Measurements from ENCODE around the gene SLC26A2.

Gene SLC26A2

GRCh38 chr5:149960272-149961185, at the start of gene SLC26A2:
Gene SLC26A2 (plus strand): TSS chr5:149960758. CDS start chr5:149977653, 16,895 bp downstream.
- DNase-seq (ENCODE audit: low read depth, low spot score), result peak; percentile 84

DNA sequence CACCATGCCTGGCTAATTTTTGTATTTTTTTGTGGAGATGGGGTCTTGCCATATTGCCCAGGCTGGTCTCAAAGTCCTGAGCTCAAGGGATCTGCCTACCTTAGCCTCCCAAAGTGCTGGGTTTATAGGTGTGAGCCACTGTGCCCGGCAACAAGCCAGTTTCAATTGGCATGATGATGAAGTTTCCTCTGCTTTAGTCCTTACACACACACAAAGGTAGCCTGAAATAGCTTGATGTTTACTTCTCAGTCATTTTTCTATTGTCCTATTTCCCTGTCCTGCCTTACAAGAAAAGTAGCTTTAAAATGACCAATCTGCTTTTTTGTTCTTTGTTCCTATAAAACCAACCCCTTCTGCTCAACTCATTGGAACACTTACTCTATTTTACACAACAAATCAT, 49.5 kb upstream of the SLC26A2 start:
- DNase-seq (ENCODE audit: low read depth, low spot score), result no peak

DNA sequence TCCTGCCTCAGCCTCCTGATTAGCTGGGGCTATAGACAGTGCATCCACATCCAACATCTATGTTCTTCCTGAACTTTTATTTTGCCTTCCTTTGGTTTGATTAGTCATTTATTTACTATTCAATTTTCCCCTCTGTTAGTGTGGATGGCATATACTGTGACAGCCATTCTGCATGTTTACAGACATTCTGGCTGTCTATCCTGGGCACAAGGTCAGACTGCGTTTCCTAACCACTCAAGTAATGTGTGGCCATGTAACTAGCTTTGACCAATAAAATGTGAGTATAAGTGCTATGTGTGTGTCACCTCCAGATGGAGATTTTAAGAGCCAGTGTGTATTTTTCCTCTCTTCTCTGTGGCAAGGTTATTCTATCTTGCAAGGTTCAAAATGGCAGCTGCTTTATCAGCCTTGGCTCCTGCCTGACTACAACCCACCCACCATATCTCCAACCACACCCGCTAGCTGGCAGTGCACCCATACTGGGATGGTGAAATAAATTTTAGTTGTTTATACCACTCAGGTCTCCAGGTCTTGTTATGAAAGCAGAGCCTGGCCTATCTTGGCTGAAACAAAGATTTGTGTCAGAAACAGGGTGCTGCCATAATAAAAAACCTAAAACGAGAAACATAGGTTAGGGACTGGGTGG, 48.2 kb upstream of the SLC26A2 start:
- no peak for DNase-seq (ENCODE audit: low read depth, low spot score)

- DNase-seq (ENCODE audit: low read depth, low spot score), result no peak
Observed at GRCh38 chr5:149913436-149914419, 46.8 kb upstream of the SLC26A2 start.

GRCh38 chr5:149915392-149916260, 44.9 kb upstream of the SLC26A2 start:
- no peak for DNase-seq (ENCODE audit: low read depth, low spot score)

DNA sequence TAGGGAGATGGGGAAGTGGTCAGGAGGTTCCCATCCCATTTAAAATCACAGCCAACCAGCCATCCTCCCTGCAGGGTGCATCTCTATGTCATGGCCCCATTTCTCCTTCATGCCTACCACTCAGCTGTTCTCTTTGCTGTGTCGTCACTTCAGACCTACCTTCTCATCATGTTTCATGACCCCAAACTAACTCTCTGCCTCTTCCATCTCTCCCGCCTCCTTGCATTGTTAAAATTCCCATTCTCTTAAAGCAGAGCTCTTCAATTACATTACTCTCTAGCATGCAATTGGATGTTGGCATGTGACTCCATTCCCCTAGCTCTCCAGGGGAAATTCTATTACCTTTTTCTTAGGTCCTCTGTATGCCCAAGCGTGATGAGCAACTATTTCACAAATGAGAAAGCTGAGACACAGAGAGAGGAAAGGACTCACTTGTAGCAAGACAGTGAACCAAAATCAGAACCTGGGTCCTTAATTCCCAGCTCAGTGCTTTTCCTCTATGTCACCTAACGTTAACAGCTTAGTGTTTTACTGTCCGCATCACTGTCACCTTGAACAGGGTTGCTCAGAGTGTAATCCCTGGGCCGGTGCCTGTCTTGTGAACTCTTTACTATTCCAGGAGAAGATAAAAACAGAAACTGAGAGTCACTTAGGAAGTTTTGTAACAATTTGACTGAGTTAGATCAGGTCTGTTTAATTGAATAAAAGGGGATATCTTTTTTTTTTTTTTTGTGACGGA, 44.1 kb upstream of the SLC26A2 start:
- DNase-seq (ENCODE audit: low read depth, low spot score), result no peak

- DNase-seq (ENCODE audit: low read depth, low spot score), result no peak
Observed at GRCh38 chr5:149917073-149917676, 43.4 kb upstream of the SLC26A2 start.

DNA sequence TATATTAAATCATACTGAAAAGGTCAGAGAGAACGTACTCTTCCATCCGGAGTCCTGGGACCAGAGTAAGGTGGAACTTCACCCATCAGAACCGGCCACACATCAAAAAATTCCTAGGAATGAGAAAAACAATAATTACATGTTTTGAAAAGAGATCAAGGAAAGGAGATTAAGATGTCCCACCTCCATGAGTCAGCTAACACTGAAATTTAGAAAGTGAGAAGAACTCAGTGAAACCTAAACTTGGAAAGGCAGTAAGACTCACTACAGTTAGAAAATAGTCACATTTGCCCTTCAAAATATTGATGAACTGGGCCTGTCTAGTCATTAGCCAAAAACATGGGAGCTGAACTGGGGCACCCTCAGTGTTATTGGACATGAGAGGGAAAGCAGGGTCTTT, 39.0 kb upstream of the SLC26A2 start:
- no peak for DNase-seq (ENCODE audit: low read depth, low spot score)

DNA sequence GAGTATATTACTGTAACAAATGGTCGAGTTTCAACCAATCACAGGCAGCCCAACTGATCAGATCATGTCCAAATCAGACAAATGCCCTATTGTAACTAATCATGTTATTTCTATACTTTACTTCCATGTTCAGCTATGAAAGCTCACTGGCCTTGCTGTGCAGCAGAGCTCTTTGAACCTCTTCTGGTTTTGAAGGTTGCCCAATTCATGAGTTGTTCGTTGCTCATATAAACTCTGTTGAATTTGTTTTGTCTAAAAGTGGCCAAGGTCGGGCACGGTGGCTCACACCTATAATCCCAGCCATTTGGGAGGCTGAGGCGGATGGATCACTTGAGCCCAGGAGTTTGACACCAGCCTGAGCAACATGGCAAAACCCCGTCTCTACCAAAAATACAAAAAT, 37.6 kb upstream of the SLC26A2 start:
- DNase-seq (ENCODE audit: low read depth, low spot score), result no peak

GRCh38 chr5:149924486-149924885, 36.1 kb upstream of the SLC26A2 start:
- DNase-seq (ENCODE audit: low read depth, low spot score), result no peak

GRCh38 chr5:149930043-149930748, 30.4 kb upstream of the SLC26A2 start:
- no peak for DNase-seq (ENCODE audit: low read depth, low spot score)

GRCh38 chr5:149930749-149931574, 29.6 kb upstream of the SLC26A2 start:
- DNase-seq (ENCODE audit: low read depth, low spot score), result no peak

GRCh38 chr5:149931992-149932436, 28.5 kb upstream of the SLC26A2 start:
- no peak for DNase-seq (ENCODE audit: low read depth, low spot score)

- no peak for DNase-seq (ENCODE audit: low read depth, low spot score)
Observed at GRCh38 chr5:149932445-149933350, 27.9 kb upstream of the SLC26A2 start.

DNA sequence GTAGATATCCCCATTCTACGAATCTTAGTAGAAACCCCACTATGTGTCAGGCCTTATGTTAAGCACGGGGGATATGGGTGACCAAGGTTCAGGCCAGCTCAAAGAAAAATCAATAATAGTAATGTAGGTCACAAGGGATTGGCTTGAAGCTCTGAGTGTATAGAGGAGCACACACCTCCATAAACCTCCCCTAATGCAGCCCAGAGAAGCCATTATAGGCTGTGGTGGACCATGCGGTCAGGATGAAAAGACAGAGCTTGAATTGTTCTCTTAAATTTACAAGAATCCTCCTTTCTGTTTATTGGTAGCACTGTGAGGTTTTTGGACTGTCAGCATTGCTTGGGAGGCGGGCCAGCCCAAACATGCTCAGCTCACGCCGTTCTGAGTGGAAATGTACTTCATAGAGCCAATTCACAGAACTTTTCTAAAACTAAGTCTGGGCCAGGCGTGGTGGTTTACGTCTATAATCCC, 25.1 kb upstream of the SLC26A2 start:
- DNase-seq (ENCODE audit: low read depth, low spot score), result no peak

GRCh38 chr5:149936044-149936699, 24.4 kb upstream of the SLC26A2 start:
- DNase-seq (ENCODE audit: low read depth, low spot score), result no peak
